LNCAP (cell line): ENCODE results near the gene MRPL40.

Experiments used
- TF ChIP-seq, protein P1 (sequence below): fragments of 450-650 bp; IDR thresholded peaks from 2 replicates; pipeline ENCODE4 v1.5.1; 2017; ENCODE audit warnings: mild to moderate bottlenecking

Gene MRPL40

DNA sequence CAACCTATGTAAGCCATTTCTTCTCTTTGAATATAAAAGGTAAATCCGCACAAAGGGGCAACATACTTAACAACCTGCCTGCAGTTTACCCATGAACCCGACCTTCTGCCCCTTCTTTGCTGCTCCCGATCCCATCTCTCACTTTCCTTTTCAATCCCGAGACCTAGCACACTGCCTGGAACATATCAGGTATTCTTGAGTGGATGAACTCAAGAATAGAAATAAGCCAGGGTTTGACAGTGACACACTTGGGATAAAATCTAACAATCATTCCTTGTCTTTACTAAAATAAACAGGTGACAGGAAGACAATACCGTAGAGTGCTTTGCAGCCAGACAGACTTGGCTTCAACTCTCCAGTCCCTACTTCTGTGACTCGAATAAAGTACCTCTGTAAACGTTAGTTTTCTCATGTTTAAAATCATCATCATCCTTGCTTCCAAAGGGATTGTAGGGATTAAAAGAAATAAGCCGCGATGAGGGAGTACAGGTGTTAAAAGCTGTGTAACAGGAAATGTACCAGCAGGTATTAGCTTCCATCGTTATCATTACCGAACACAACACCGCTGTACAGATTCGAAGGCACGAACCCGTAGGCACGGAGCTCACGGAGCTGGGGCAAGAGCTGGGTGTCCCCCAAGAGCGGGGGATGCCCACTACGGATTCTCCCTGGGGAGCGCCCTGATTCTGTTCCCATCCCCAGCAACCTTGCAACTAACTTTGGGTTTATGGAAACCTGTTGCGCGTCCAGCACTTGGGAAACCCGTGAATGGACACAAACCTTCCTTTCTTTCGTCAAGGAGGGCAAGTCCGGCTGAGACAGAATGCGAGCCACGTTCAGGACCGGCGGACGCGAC is 45.9 kb downstream of the MRPL40 start:
- TF ChIP-seq, protein P1, sequence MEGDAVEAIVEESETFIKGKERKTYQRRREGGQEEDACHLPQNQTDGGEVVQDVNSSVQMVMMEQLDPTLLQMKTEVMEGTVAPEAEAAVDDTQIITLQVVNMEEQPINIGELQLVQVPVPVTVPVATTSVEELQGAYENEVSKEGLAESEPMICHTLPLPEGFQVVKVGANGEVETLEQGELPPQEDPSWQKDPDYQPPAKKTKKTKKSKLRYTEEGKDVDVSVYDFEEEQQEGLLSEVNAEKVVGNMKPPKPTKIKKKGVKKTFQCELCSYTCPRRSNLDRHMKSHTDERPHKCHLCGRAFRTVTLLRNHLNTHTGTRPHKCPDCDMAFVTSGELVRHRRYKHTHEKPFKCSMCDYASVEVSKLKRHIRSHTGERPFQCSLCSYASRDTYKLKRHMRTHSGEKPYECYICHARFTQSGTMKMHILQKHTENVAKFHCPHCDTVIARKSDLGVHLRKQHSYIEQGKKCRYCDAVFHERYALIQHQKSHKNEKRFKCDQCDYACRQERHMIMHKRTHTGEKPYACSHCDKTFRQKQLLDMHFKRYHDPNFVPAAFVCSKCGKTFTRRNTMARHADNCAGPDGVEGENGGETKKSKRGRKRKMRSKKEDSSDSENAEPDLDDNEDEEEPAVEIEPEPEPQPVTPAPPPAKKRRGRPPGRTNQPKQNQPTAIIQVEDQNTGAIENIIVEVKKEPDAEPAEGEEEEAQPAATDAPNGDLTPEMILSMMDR: no peak

DNA sequence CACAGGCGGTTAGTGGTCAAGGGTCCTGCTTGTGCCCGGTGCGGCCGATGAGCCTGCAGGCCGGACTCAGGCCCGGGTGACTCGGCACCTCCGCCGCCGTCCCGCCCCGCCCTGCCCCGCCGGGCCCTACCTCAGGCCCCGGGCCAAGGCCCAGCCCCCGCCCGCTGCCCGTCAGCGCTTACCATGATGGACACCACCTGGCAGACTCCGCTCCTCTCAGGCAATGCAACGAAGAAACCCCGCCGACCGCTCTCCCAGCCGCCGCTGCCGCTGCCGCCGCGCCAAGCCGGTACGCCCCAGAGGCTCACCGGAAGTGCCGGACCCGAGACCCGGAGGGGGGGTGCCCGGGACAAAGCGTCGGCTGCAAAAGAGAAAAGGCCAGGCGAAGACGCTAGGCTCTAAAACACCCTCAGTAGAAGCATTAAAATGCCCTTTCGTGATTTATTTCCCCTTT is 46.6 kb downstream of the MRPL40 start, which contains the start of gene UFD1:
Gene UFD1, minus strand, starts transcription at position 293 of the 454 bp plus-strand sequence. Its CDS starts 108 bp downstream, at position 185.
- TF ChIP-seq, protein P1: no peak

DNA sequence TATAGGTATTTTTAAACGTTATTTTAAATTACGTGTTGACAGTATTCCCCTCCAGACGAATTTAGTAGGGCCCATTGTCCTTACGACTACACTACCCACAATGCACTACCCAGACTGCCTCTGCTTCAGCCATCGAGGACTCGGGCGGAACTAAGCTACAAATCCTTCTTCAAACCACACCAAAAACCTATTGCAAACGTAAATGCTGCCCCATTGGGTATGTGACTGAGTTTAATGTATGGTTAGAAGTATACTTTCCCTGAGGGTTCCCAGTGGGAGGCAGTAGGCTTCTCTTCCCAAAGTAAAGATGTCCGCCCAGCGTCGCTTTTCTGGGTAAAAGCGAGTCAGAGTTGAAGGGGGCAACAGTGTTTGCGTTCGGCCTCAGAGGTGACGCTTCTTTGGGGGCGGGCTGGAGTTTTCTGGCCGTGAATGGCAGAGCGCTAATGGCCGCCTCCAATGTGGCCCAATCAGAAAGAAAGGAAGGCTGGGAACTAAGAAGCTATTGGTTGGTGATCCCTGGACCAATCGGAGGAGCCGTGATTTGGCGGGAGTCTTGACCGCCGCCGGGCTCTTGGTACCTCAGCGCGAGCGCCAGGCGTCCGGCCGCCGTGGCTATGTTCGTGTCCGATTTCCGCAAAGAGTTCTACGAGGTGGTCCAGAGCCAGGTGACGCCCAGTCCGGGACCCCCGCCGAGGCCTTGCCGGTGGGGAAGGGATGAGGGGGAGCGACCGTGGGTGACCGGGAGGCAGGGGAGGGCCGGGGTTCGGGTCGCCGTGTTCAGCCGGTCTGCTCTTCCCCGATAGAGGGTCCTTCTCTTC is 47.2 kb downstream of the MRPL40 start, which contains the start of gene CDC45:
Gene CDC45, plus strand, starts transcription at position 566 of the 818 bp plus-strand sequence. Its CDS starts 49 bp downstream, at position 615.
- TF ChIP-seq, protein P1: no peak

DNA sequence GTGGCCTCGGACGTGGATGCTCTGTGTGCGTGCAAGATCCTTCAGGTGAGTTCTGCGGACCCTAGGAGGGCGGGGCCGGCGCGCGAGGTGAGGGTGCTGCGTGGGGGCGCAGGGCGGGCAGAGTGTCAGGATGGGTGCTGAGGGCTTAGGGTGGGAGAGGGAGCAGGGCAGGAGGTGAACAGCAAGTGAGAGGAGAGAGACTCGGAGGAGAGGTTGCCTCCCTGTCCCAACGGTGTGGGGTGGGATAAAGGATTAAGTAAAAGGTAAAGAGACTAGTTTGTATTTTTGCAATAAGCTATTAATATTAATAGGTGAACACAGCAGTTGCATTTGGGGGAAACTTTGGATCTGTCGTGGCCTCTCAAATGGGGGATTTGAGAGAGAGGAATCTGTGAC is 47.8 kb downstream of the MRPL40 start:
- TF ChIP-seq, protein P1: no peak

DNA sequence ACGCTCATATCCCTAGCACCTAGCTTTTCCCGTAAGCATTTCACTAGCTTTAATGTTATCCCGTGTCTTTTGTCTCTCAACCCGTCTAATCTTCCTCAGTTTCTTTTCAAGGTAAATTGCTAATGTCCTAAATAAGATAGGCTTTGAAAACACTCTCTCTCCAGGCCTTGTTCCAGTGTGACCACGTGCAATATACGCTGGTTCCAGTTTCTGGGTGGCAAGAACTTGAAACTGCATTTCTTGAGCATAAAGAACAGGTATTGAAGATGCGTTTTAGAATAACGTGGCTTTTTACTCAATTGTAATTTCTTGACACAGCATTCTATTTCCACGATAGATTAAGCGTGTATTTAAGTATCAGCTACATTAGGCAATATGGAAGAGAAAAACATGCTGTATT is 48.4 kb downstream of the MRPL40 start:
- TF ChIP-seq, protein P1: no peak

DNA sequence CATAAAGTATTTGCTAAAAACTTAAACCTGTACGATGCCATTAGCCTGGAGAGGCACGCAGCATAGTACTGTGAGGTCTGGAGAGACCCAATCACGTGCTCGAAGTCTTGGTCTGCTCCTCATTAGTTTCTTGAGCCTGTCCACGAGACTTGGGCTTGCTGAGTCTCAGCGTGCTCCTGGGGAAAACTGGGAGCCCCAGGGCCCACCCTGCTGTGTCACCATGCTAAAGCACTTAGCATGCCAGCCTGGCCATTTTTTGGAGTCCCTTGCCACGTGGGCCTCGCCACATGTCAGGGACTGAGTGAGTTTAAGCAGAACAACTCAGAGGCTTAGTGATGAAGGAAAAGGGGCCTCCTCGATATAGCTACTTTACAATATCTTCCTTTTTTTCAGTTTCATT is 50.0 kb downstream of the MRPL40 start:
- TF ChIP-seq, protein P1: no peak

DNA sequence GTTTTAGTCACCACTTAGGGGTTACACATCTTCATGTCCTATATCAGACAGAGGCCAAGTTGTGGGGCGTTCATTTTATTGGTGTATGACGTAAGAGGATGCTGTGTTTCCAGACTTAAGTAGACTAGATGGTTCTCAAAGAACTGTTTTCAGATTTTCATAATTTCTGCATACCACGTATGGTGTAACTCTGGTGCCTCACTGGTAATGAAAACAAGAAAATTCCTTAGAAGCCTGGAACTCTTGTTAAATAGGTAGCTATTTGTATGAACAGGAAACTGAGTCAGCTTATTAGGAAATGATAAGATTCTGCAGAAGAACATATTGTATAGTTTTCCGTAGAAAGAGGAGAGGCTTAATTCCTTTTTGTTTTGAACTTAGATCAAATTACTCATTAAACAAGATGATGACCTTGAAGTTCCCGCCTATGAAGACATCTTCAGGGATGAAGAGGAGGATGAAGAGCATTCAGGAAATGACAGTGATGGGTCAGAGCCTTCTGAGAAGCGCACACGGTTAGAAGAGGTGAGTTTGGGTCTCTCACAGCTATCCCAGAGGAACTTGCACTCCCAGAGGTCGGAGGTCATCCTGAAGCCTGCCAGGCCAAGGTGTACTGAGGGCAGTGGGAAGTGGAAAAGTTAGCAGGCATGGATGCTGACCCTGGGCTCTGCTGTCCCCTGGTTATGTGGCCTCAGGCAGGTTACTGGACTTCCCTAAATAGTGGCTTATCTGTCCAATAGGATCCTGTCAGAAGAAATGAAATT is 51.3 kb downstream of the MRPL40 start:
- TF ChIP-seq, protein P1: no peak
